Activated T-cell treated with anti-CD3 and anti-CD28 coated beads for 48 hours (primary cell): ENCODE measurements around the gene SH3PXD2A.
"Not testable (repeated sequence)": the region's sequence is repeated elsewhere in the genome, so short reads cannot be mapped to it uniquely, and the experiment has no call there.

ENCODE experiments used
- DNase-seq: peaks from one replicate; pipeline ENCODE4 v3.0.0-alpha.2; 2020; ENCODE audit warnings: low read depth

SH3PXD2A gene

DNA sequence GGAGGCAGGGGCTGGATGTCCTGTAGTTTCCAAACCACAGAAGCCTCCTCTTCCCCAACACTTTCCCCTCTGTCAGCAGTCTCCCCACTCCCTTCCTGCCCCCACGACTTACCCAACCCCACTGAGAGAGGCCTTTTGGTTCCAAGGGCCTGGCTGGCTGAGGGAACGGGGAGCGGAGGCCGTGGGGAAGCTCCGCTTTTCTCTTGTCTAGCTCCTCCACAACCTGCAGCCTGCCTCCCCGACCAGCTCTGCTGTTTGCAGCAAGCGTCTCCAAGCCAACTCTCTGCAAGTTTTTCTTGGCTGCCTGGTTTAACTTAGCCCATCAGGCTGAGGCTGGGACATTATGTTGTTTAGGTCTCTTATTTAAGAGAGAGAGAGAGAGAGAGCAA is 235.0 kb downstream of the SH3PXD2A start:
- DNase-seq = no peak

DNA sequence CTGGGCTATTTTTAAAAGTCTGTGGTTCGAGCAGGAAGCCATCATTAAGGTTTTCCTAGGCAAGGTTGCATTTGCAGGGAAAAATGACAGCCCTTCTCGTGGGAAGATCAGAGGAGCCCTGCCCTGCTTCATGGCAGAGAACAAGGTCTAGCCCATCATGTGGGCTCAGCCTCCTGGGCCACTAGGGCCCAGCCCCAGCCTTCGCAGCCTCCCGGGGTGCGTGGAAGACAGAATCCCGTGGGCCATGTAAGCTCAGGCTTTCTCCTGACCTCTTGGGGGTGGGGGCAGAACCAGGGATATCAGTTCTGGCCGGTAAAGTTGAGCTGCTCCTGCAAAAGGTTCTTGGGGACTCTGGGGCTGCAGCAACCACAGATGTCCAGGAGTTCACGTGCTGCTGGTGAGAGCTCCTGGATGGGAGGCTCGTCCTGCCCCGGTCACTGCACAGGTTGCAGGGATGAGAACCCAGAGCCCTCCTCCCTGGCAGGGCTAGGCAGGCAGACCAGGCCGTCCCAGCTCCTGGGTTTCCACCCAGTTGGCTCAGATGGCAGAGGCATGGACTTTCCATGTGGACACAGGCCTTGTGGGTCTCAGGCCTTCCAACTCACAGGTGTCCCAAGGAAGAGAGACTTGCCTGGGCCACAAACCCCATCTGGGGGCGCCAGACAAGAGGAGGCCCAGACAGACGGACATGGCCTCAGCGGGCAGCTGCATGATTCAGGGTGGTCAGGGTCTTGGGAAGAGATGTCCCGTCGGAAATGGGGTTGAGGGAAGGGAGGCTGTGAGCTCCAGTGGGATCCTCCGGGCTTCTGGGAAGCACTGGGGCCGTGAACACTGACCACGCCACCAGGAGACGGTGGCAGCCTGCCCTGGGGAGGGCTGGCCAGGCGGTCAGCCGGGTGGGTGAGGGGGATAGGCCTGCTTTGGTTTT is 235.7 kb downstream of the SH3PXD2A start:
- no peak for DNase-seq

DNA sequence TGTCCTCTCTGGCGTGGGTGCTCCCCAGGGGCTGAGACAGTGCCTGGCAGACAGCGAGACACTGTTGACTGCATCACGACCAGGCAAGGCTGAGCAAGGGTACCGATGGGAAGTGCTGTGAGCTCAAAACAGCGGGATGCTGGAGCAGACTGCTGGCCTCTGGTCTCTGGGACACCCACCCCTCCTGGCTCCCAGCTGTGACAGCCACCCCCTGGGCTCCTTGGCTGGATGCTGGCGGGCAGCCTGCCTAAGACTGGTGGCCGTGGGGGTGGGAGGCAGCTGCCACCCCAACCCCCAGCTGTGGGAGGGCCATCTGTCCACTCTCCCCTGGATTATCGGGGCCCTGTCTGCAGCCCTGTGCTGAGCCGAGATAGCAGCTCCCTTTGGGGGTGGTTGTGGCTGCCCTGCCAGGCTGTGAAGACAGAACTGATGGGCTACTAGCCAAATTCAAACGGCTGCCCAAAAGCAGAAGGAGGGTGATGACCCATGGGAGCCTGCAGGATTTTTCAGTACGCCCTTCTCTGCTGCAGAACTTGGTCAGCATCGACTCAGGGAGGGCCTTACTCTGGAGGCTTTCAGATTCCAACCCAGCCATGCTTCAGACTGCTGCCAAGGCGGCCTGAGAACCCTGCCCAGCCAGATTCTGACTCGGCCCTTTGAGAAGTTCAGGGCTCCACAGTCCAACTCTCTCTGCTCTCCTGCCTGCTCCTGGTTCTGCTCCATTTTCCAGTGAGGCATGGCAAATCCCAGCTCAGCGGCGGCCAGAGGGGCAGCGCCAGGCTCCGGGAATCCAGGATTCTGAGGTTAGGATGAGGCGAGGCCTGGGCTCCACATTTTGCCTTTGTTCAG is 236.6 kb downstream of the SH3PXD2A start:
- no peak for DNase-seq

DNA sequence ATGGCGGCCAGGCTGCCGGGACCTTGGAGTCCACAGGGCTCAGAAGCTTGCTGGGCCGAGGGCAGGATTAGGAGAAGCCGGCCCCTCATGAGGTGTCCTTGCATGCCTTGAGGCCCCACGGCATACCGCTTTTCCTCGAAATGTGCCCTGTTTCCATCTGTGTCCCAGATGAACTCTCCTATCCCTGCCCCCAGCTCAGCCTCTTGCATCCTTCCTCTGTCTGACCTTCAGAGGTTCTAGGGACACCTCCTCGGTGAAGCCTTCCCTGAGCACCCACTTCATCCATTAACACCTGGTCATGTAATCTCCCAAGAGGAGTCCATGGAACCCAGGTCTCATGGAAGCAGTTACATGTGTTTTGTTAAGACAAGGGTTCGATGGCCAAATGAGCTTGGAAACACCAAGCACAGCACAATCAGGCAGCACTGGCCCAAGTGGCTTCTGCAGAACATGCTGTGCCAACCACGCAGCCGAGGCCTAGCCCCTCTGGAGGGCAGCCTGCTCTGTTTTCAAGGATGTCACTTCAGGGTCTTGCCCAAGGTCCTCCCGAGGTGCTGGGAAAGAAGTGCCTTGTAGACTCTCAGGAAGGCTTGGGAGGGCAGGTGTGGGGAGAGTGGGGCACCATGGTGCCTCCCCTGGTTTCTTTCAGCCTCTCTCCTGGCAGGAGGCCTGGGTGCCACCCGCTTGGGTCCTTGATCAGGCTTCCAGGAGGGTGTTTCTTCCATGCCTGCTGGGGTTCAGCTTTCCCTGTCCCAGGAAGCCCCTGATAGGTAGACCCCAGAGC is 237.6 kb downstream of the SH3PXD2A start:
- DNase-seq = no peak

DNA sequence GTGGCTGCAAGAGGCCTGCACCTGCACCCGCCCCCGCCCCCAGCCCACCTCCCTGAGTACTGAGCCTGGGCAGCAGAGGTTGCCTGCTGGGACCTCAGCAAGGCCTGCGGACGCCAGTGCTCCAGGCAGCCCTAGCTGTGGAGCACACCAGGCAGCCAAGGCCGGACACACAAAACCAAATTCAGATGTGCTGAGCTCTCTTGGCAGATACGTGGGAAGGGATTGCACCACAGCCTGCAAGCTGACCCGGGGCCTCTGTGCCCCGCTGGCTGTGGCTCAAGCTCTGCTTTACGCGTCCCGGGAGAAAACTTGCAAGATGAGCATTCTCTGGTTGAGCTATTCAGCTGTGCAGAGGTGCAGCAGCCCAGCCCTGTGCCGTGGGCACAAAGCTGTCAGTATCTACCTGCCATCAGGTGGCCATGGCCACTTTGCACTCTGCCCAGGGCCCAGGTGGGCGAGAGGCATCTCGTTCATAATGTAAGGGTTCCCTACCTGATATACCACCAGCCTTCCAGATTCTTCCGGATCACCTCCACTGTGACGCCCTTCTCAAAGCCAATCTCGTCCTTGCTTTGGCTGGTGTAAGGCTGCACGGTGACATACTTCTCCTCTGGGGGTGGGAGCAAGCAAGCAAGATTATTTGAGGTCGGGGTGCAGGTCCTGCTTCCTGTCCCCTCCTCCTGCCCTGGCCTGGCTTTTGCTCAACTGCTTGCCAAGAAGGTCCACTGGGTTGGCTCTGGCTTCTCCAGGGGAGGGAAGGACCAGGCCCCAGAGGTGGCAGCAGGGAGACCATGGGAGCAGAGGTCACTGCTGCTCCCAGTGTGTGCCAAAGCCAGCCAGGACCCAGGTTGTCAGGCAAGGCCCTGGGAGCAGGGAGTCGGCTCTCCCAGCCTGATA is 238.4 kb downstream of the SH3PXD2A start:
- no peak for DNase-seq

DNA sequence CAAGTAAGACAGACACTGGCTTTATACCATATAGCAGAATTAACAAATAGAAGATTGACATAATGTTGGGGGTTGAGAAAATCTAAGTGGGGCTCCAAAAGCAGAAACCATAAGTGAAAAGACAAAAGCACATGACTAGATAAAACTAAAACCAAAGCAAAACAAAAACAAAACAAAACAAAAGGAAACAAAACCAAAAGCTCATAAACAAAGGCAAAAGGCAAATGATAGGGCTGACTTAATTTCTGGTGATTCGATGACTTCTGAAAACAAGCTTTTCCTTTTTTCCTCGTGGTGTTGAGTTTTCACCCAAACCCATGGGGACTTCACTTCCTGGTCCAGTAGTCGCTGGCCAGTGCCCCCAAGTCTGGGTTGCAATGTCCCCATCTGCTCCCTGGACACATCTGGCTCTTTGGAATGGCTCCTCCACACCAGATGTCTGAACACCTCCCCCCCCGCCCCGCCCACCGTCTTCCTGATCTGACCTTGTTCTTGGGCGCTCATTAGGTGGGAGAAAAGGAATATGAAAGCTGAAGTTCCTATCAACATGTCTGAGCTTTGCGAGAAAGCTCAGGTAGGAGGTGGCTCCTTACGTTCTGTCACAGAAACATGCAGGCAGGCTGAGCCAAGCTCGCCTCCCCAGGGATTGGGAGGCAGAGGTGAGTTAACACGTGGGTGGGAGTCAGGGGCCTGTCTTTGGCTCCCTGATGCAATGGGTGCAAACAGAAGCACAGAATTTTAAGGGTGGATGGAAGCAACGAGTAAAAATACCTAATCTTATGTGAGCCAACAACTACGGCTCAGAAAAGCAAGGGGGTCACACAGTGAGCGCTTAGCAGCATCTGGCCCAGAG is 240.8 kb downstream of the SH3PXD2A start:
- DNase-seq = no peak

DNA sequence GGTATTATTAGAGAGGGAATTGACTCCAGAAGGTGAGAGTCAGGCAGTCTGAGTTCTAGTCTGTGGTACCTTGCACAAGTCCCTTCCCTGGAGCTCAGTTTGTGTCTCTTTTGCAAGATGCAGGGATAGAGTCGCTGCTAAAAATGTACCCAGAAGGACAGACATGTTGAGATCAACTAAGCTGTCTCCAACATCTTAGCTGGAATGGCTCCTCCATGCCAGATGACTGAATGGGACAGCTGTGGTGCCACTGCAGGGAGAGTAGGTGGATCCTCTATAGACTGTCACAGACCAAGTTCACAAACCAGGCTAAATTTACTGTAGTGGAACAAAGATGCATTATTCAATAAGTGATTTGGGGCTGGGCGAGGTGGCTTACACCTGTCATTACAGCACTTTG is 241.8 kb downstream of the SH3PXD2A start:
- no peak for DNase-seq

DNA sequence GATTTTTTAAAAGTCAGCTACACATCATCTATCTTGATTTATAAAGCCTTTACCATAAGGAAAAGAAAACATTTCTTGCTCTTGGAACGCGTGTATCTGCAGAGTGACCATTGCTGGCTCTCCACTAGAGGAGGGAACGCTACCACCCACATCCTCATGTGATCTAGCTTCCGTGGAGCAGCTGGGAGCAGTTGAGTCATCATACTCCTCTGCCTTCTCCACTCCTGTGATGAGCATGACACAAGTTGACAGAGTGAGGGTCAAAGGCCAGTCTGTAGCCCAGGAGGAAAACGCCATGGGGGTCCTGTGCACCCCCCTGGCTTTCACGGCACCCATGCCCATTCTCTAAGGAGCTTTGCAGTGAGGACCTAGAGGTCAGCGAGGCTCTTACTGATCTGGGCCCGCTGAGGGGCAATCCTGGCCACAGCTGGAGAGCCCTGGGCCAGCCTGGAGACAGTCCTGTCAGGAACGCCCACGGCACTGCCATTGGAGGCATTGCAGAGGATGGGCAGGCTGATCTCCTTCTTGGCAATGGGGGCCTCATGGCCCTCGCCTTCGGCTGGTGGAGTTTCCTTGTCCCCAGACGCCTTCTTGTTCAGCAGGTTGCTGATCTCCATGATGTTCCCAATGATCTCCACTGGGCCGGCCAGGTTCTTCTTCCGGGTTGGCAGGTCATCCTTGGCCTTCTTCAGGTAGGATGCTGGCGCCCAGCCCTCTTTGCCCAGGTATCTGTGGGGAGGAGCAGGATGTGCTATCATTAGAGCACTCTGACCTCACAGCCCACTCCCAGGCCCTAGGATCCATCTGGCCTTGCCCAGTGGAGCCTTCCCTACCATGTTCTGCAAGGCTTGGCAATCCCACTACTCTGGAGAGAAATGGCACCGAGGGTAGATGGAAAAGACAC is 242.7 kb downstream of the SH3PXD2A start:
- DNase-seq = no peak

DNA sequence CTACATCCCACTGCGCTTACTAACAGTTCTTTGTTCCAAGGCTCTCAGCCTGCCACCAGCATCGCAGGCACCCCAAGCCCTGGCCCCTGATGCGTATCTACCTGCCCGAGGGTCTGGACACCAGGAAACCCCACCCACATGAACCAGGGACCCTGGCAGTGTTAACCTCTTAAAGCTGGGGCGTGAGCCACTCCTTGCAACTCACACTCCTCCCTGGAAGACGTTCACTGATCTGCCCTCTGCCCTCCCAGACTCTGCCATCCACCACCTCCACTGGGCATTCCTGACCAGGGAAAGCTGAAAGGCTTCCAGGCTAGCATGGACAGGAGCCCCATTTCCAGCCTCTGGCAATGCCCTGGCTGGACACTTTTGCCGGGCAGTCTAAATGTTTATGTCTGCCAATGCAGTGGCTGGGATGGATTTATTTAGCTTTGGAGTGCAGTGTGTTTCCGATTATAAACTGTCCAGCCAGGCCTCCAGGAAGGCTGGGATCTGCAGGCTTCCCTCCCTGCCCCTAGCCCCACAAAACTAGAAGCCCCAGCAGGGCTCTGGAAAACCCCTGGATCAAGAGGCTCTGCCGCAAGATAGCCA is 244.4 kb downstream of the SH3PXD2A start:
- no peak for DNase-seq

DNA sequence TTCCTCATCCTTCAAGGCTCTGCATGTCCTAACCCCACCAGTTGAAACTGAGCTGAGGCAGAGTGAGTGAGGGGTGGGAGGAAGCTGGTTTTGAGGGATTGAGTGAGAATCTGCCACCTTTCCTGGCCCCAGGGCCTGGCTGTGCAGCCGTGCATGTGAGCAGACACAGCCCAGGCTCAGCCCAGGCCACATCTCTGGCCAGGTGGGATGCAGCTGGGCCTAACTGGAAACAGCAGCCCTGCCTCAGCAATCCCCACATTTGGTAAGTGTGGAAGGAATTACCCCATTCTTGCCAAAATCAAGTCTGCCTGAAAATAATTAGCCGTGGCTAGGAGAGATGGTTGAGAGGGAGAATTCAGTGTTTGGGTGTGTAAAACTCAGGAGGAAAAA is 245.3 kb downstream of the SH3PXD2A start:
- no peak for DNase-seq

DNA sequence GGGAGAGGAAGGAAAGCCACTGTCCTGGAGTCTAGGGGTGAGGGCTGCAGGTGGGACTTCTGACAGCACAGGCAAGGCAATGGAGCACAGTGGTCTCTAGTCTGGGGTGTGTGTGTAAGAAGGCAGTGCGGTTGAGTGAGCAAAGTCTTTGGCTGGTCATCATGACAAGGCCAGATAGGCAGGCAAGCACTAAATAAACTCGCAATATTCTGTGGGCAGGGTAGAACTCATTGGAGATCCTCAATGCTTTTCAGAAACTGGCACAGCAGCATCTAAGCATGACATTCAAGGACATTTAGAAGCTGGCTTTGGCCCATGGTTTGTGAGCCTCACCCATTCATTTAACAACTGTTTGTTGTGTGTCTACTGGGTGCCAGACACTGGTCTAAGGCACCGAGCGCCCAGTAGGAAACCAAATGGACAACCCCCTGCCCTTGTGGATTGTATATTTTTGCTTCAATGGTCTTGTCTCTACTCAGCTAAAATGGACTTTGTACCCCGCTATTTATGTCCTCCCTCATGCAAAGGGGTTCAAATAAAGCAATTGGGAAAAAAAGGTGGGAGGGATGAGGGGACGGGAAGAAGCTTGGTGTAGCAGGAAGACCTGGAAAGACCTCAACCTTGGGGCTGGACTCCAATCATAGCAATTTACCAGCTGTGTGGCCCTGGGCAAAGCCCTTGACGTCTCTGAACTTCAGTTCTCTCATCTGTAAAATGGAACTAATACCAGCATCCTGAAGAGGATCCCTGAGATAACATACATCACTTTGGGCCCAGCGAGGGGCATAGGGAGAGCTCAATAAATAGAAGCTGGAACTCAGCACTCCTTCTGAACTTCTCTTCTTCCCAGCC is 245.9 kb downstream of the SH3PXD2A start:
- no peak for DNase-seq

DNA sequence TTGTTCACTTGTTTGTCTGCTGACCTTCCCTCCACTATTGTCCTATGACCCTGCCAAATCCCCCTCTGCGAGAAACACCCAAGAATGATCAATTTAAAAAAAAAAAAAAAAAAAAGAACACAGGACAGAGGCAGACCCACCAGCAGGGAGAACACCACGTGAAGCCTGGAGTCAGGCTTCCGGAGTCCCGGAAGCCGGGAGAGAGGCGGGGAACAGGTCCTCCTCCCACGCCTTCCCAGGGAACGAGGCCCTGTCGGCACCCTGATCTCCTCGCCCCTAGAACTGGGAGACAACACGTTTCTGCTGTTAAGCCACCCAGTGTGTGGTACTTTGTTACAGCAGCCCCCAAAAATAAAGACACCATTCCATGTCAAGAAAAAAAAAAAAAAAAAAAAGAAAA is 247.3 kb downstream of the SH3PXD2A start:
- not testable (repeated sequence) for DNase-seq

DNA sequence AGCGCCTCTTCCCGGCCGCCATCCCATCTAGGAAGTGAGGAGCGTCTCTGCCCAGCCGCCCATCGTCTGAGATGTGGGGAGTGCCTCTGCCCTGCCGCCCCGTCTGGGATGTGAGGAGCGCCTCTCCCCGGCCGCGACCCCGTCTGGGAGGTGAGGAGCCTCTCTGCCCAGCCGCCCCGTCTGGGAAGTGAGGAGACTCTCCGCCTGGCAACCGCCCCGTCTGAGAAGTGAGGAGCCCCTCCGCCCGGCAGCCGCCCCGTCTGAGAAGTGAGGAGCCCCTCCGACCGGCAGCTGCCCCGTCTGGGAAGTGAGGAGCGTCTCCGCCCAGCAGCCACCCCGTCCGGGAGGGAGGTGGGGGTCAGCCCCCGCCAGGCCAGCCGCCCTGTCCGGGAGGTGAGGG is 248.3 kb downstream of the SH3PXD2A start:
- DNase-seq = not testable (repeated sequence)

DNA sequence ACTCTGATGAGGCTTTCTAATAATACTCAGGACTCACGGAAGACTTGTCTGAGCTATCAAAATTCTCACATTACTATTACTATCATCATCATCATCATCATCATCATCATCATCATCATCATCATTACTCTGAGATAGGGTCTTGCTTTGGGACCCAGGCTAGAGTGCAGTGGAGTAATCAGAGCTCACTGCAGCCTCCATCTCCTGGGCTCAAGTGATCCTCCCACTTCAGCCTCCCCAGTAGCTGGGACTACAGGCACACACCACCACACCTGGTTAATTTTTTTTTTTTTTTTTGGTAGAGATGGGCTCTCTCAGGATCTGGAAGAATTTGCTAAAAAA is 249.3 kb downstream of the SH3PXD2A start:
- DNase-seq = not testable (repeated sequence)

DNA sequence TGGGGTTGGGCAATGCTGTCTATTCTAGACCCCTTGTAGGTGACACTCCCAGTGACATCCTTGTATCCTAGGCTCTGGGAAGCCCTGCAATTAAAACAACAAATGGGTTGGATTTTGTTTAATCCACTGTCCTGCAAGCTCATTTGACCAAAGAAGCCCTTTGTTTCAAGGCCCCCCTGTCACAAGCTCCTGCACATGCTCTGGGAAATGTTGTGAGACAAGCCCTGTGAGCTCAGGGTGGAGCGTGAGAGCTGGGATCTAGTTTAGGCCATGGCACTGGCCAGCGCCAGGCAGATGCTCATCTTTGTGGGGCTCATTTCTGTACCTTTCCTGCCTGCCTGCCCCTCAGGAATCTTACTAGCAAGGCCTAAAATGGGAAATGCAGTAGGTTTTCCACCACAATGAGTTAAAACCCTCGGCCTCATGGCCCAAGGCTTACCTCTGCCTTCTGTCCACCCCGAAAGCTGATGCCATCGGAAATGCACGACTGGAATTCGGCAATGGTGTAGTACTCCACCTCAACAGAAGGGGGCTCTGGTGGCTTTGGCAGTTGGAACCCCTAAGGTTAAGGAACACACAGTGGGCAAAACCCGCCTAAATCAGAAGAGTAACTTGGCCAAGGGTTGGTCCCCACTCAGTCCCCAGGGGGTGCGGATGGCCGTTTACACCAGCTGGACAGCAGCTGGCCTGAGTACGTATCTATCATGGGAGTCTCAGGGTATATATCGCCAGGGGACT is 249.8 kb downstream of the SH3PXD2A start:
- DNase-seq = peak; percentile 29

DNA sequence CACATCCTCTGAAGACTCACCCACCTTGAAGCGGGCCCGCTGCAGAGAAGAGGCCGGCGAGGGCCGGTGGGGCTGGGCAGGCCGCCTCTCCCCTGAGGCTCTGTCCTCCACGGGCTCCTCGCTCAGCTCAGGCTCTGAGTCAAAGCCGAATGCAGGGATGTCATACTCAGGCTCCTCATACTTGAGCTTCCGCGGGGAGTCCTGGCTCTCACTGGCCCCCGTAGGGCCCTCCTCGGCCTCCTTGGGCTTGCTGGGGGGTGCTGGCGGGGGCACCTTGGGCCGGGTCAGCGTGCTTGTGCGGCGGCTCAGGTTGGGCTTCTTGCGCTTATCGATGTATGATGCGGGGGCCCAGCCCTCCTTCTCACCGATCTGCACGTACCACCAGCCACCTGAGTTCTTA is 252.0 kb downstream of the SH3PXD2A start:
- no peak for DNase-seq

DNA sequence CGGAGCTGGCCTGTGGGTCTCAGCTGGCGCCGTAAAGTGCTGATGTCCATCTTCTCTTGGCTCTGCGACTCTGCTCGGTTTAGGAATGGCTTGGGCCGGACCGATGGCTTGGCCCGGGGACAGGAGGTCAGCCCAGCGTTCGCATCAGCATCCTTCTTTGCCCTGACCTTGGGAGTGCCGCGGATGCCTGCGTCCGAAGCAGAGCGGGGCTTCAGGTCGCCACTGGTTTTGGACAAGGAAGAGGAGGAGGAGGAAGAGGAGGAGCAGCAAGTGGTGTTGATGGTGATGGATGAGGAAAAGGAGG is 252.6 kb downstream of the SH3PXD2A start:
- DNase-seq = no peak
